Duodenal mucosa (tissue), 2 donors: ENCODE data around the gene TIMM22.
"Not testable (repeated sequence)": the region's sequence is repeated elsewhere in the genome, so short reads cannot be mapped to it uniquely, and the experiment has no call there.

Experiments used
- H3K27ac ChIP-seq: one replicate; pipeline ENCODE4 v1.7.0; 2013; ENCODE audit warnings: low read depth, low read length
- H3K27me3 ChIP-seq, 2 donors: one replicate each; pipeline ENCODE4 v1.7.0; 2013; ENCODE audit warnings: low read length in 2 of 2, control low read depth in 1 of 2; ENCODE audit not compliant: insufficient read depth in 2 of 2, control insufficient read depth in 1 of 2
- H3K36me3 ChIP-seq, 2 donors: one replicate each; pipeline ENCODE4 v1.7.0; 2013; ENCODE audit warnings: low read length in 2 of 2, control low read depth in 1 of 2; ENCODE audit not compliant: insufficient read depth in 2 of 2, control insufficient read depth in 1 of 2
- H3K4me1 ChIP-seq, 2 donors: one replicate each; pipeline ENCODE4 v1.7.0; 2013; ENCODE audit warnings: low read length in 2 of 2, control low read depth in 1 of 2; ENCODE audit not compliant: insufficient read depth in 2 of 2, control insufficient read depth in 1 of 2
- H3K4me3 ChIP-seq, 2 donors: one replicate each; pipeline ENCODE4 v1.7.0; 2013; ENCODE audit warnings: low read length in 2 of 2, low read depth in 1 of 2
- H3K9ac ChIP-seq, 2 donors: one replicate each; pipeline ENCODE4 v1.7.0; 2013; ENCODE audit warnings: low read length in 2 of 2, low read depth in 1 of 2
- H3K9me3 ChIP-seq, 2 donors: one replicate each; pipeline ENCODE4 v1.7.0; 2013; ENCODE audit warnings: low read length in 2 of 2, control low read depth in 1 of 2; ENCODE audit not compliant: control insufficient read depth in 1 of 2

The TIMM22 gene

DNA sequence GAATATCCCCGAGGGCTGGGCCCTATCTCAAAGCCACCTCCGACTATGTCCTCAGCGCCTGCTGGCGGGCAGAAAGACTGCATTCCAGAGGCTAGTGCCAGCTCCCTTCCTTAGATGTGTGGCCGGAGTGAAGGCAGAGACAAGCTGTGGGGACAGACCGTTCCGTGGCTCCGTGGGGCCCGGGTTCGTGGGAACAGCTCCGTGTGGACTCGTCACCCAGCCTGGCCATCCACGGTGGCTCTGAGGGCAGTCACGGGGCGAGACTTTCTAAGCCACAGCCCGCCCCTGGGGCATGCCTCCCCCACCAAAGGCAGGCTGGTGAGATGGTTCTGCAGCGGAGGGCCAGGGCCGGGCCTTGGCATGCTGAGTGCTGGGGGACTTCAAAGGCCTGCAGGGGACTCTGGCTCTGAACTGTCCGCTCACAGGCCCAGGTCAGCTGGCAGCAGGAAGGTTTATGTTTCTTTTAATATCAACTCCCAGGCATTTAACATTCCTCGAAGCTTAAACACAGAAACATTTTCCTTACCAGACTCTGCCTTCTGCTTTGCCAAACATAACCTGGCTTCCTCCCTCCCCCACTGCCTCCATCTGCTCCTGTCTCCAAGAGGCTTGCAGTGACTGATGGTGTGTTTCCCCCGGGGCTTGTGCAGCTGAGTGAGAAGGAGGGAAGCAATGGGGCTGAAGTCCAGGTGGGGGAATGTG is 50.4 kb downstream of the TIMM22 start:
- Histone ChIP-seq H3K9ac (no peak overlapping the region), H3K4me1 (no peaks in the 10 kb centered on the region), H3K27ac (no peak overlapping the region)

DNA sequence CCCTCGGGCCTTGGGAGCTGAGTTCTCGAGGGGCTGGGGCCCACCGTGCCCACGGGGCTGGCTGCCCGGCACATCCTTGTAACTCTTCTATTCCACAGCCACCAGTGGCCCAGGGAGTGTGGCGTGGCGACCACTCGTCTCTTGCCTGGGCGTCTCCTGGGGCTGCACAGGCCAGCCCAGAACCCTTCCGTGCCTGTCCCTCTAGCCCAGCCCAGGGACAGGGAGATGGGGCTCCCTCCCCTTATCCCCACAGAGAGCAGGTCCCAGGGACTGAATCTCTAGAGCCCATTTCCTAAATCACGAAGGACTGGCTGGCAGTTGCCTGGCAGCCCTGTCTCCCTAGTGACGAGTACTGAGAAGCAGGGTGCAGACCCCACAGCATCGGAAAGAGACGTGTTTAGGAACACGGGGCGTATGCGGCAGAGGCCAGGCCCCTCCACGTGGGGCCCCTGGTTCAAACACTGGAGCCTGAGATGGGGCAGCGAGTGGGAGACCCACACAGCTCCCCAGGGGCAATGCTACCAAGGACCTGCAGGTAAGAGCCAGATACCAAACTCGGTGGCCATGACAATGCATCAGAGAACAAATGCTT is 51.0 kb downstream of the TIMM22 start:
- Histone ChIP-seq H3K27ac (no peak overlapping the region), H3K9me3 (no peaks in the 10 kb centered on the region), H3K9ac (no peak overlapping the region), H3K36me3 (peaks cover 32 to 60% of the 10 kb centered on the region in 2 donors), H3K4me3 (no peak overlapping the region), H3K27me3 (no peaks in the 10 kb centered on the region), H3K4me1 (no peaks in the 10 kb centered on the region)

More for the DNA sequence above, 50.4 kb downstream of the TIMM22 start:
- no peaks in the 10 kb centered on the region for H3K27me3 ChIP-seq
- no peaks in the 10 kb centered on the region for H3K9me3 ChIP-seq
- H3K4me3 ChIP-seq = no peak overlapping the region
- peaks cover 32 to 66% of the 10 kb centered on the region in 2 donors for H3K36me3 ChIP-seq

DNA sequence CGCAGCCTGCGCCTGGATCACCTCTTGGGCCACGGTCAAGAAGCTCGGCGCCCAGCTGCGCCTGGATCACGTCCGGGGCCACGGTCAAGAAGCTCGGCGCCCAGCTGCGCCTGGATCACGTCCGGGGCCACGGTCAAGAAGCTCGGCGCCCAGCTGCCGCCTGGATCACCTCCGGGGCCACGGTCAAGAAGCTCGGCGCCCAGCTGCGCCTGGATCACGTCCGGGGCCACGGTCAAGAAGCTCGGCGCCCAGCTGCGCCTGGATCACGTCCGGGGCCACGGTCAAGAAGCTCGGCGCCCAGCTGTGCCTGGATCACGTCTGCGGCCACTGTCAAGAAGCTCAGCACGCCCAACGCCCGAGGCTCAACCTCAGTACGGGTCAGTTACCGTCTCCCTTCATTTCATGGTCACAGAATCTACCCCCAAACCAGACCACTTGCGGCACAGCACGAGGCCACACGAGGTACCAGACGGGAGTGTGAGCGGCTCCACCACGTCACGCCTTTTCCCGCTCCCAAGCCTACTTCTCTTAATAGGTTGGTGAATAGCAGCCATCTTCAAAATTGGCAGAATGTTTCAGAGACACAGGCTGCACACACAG is 51.7 kb downstream of the TIMM22 start:
- H3K36me3 ChIP-seq = peaks cover 32 to 64% of the 10 kb centered on the region in 2 donors
- not testable (repeated sequence) for H3K9ac ChIP-seq, H3K27ac ChIP-seq

GRCh38 chr17:1049446-1050225 is 52.7 kb downstream of the TIMM22 start:
- no peak overlapping the region for H3K27ac ChIP-seq
- H3K9me3 ChIP-seq = no peaks in the 10 kb centered on the region
- no peaks in the 10 kb centered on the region for H3K27me3 ChIP-seq
- no peak overlapping the region for H3K9ac ChIP-seq
- H3K4me1 ChIP-seq = no peaks in the 10 kb centered on the region
- no peak overlapping the region for H3K4me3 ChIP-seq
- H3K36me3 ChIP-seq = peaks cover 38 to 71% of the 10 kb centered on the region in 2 donors

More for the DNA sequence above, 51.7 kb downstream of the TIMM22 start:
- H3K4me1 ChIP-seq, H3K27me3 ChIP-seq, H3K9me3 ChIP-seq, H3K4me3 ChIP-seq: not testable (repeated sequence)

- H3K4me1 ChIP-seq = no peaks in the 10 kb centered on the region
- H3K36me3 ChIP-seq = peaks cover 31 to 71% of the 10 kb centered on the region in 2 donors
- no peak overlapping the region for H3K9ac ChIP-seq
- no peak overlapping the region for H3K4me3 ChIP-seq
- no peaks in the 10 kb centered on the region for H3K27me3 ChIP-seq
- no peaks in the 10 kb centered on the region for H3K9me3 ChIP-seq
- no peak overlapping the region for H3K27ac ChIP-seq
Observed at GRCh38 chr17:1050246-1050995, 53.5 kb downstream of the TIMM22 start.

DNA sequence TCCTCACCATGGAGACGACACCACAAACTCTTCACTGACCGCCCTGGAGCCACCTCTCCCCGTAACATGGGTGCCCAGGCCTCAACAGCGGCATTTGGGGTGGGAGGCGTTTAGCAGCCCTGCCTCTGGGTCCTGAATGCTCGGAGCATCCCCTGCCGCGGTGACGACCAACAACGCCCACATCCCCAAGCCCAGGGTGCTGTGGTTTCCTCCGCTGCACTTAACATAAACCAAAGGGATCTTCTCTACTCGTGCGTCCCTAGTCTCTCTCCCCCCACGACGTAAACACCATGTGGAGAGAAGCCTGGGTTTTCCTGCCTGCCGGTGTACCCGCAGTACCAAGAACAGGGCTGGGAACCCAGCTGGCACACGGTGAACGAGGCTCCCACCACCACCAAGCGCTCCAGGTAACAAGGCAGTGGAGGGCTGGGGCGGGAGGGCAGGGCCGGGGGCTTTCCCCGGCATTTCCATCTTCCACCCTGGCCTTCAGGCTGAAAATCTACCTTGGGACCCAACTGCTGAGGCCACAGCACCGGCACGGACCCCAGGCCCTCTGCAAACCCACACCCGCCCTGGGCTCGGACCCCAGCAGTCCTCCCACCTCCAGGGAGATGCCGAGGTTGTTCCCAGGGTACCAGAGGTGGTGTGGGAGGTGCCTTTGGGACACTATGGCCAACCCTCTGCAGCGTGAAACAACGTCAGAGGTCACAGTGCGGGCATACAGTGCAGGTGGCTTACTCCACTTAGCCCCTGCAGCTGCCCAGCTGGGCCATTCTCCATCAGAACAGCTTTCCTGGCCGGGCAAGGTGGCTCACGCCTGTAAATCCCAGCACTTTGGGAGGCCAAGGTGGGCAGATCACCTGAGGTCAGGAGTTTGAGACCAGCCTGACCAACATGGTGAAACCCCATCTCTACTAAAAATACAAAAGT is 54.3 kb downstream of the TIMM22 start:
- H3K36me3 ChIP-seq = peaks cover 28 to 75% of the 10 kb centered on the region in 2 donors

More for the DNA sequence above, 54.3 kb downstream of the TIMM22 start:
- Histone ChIP-seq H3K27ac (no peak overlapping the region), H3K4me1 (no peaks in the 10 kb centered on the region), H3K4me3 (no peak overlapping the region), H3K27me3 (no peaks in the 10 kb centered on the region), H3K9ac (no peak overlapping the region), H3K9me3 (no peaks in the 10 kb centered on the region)
